GM21619 (cell line): ENCODE data around the gene KLKB1.
"Not testable (repeated sequence)": the region's sequence is repeated elsewhere in the genome, so short reads cannot be mapped to it uniquely, and the experiment has no call there.

Experiments used
- ATAC-seq: cut with Tn5 transposase; IDR thresholded peaks from one replicate; pipeline ENCODE4 v1.9.1; 2021; ENCODE audit not compliant: unreplicated experiment

Gene KLKB1

DNA sequence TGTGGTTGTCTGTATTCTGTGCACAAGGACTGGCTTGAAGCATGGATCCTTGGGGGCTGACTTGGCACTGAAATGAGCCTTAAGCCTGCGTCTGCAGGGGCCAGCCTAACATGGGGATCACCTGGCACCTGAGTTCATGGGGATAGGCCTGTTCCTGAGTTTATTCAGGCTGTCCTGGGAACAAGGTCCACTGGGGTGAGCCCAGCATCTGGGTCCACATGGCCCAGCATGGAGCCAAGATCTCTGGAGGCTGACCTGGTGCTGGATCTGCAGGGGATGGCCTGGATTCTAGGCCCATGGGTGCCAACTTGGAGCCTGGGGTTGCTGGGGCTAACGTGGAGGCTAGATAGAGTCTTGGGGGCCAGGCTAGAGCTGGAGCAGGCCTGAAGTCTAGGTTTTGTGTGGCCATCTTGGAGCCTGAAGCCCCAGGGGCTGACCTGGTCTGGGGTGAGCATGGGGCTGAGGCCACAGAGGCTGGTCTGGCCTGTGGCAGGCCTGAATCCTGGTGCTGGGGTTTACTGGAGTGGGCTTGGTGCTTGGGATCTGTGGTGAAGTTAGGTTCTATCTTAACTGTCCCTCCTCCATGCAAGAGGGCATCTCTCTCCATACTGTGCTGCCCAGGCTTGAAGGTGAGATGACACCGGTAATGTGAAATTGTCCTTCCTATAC, 652 bp upstream of the KLKB1 start:
- no peak for ATAC-seq

- ATAC-seq, result no peak
Measured at GRCh38 chr4:186227744-186228513, 622 bp downstream of the KLKB1 start.

DNA sequence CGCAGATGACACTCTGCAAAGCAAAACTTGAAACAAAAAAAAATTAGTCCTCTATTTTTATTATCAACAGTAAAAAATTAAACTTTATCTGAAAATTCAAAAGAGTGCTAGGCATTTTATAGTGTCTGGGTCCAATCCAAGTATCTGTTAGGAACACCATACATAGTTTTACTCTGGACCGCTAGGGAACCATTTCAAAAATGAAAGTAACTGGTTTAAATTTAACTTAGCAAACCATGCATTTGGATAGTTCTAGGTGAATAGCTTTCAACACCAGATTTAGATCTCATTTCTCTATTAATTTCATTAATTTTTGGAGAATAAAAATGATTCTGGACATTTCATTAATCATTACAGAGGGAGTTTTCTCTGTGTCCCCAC, 1.2 kb downstream of the KLKB1 start:
- ATAC-seq, result no peak

DNA sequence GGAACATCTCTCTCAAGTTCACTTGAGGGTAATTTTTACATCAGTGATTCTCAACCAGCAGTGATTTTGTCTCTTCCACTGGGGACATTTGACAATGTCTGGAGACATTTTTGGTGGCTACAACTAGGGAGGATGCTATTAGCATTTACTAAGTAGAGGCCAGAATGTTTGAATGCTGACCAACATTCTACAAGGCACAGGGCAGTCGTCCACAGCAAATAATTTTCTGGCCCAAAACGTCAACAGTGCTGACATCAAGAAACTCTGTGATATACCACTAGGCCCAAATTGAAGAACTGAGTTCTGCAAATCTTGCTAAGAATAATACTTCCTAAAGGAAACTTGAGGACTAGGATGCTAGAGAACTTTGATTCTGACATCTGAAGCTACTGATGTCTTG, 7.1 kb downstream of the KLKB1 start:
- ATAC-seq, result no peak

DNA sequence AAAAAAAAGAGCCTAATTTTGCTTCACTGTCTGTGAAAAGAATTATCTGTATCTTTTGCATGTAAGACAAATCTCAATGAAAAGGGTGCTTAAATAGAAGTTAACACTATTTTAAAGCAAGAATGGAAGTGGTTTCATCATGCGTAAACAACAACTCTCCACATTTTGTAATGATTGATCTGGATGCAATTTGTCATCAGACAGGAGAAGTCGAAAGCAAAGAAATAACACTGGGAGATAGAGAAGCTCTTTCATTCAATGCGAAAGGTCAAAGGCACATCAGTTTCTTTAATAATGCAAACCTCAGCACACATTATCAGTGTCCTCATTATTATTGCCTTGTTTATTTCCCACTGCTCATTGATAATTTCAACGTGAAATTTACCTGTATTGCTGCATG, 8.8 kb downstream of the KLKB1 start:
- no peak for ATAC-seq

- no peak for ATAC-seq
Measured at GRCh38 chr4:186240452-186240847, 13.1 kb downstream of the KLKB1 start.

GRCh38 chr4:186240848-186241491, 13.7 kb downstream of the KLKB1 start:
- ATAC-seq, result no peak

- ATAC-seq, result no peak
Measured at GRCh38 chr4:186241616-186242015, 14.3 kb downstream of the KLKB1 start.

DNA sequence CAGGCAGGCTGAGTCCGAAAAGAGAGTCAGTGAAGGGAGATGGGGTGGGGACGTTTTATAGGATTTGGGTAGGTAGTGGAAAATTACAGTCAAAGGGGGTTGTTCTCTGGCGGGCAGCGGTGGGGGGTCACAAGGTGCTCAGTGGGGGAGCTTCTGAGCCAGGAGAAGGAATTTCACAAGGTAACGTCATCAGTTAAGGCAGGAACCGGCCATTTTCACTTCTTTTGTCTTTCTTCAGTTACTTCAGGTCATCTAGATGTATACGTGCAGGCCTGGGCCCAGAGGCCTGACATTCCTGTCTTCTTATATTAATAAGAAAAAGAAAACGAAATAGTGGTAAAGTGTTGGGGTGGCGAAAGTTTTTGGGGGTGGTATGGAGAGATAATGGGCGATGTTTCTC, 14.7 kb downstream of the KLKB1 start:
- ATAC-seq, result not testable (repeated sequence)

GRCh38 chr4:186243331-186243730, 16.0 kb downstream of the KLKB1 start:
- ATAC-seq, result no peak

DNA sequence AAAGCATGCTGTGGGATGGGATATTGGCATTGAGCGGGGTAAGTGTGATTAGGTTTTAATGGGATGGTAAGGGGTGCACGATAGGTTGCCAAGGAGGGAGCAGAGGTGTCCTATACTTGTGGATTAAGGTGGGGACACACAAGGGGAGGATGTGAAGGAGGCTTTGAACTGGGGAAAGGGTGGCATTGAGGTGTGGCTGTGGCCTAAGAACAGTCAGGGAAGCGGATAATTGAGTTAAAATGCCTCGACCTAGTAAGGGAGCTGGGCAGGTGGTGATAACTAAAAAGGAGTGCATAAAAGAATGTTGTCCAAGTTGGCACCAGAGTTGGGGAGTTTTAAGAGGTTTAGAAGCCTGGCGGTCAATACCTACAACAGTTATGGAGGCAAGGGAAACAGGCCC, 17.5 kb downstream of the KLKB1 start:
- no peak for ATAC-seq

DNA sequence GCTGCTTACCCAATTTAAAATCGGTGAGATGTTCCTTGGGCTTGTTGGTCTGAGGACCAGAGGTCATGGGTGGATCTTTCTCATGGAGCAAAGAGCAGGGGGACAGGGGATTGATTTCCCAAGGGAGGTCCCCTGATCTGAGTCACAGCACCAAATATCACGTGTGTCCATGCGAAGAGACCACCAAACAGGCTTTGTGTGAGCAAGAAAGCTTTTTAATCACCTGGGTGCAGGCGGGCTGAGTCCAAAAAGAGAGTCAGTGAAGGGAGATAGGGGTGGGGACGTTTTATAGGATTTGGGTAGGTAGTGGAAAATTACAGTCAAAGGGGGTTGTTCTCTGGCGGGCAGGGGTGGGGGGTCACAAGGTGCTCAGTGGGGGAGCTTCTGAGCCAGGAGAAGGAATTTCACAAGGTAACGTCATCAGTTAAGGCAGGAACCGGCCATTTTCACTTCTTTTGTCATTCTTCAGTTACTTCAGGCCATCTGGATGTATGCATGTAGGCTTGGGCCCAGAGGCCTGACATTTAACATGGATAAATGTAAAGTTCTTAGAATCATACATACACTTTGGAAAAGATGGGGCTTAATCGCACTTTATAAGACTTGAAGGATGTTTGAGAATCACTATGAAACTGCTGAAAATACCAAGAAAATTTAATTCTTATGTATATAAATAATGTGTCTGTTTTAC, 19.9 kb downstream of the KLKB1 start:
- not testable (repeated sequence) for ATAC-seq

GRCh38 chr4:186248643-186249042, 21.3 kb downstream of the KLKB1 start:
- ATAC-seq, result no peak

- no peak for ATAC-seq
Measured at GRCh38 chr4:186249785-186250754, 22.8 kb downstream of the KLKB1 start.

- no peak for ATAC-seq
Measured at GRCh38 chr4:186250760-186251159, 23.5 kb downstream of the KLKB1 start.

- ATAC-seq, result no peak
Measured at GRCh38 chr4:186255122-186255521, 27.8 kb downstream of the KLKB1 start.

- ATAC-seq, result no peak
Measured at GRCh38 chr4:186258216-186258811, 31.0 kb downstream of the KLKB1 start.

- ATAC-seq, result no peak
Measured at GRCh38 chr4:186260117-186260503, 32.8 kb downstream of the KLKB1 start.

DNA sequence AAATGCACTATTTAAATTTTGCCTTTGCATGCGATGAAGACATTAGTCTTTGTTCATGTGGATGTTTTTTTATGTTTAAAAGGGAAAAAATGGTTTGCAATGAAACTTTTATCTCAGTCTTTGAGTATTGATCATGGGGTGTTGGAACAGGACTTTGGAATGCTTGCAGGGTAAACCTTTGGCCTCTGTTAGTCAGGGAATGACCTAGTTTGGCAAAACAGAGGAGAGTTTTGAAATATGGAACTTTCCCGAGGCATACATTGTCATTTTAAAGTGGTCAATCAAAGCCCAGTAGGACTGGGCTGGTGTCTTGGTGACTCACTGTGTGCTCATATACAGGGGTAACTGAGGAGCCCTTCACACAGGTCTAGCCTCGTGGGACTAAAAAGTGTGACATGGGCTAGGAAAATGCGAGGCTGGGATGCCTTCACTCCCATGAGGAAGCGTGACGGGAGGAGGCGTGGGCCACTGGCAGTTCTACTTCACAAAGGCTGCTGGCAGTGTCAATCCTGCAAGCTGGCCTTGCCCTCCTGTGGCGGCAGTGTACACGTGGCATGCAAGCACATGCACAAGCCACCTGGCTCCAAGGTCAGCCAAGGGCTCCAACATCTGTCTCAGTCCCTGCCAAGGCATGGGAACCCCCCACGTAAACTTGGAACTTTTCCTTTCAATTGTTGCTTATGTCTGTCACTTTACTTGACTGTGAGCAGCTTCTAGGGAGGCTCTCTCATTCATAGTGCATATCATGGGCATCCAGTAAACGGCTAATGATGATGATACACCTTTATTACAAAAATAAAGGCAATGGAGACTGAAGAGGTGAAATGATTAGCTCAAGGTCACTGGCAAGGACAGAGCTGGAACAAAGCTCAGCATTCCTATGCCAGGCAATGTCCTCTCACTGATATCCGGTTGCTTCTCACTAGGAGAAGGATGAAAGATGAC, 33.5 kb downstream of the KLKB1 start:
- ATAC-seq, result no peak
